ACC112 (cell line): Measurements from ENCODE around the gene BRD3OS.

ENCODE experiments used
- H2AFZ ChIP-seq: fragments of 200-600 bp; sonication (generic); one replicate; pipeline ENCODE4 v1.6.0; 2017; ENCODE audit warnings: antibody characterized with exemption, low read length; ENCODE audit not compliant: unreplicated experiment
- H3K27ac ChIP-seq: fragments of 200-600 bp; sonication (generic); 2 replicates; pipeline ENCODE4 v1.5.1; 2014; ENCODE audit warnings: low read depth, mild to moderate bottlenecking, antibody characterized with exemption, low read length, moderate library complexity
- H3K27me3 ChIP-seq: fragments of 200-600 bp; sonication (generic); 2 replicates; pipeline ENCODE4 v1.6.1; 2014; ENCODE audit warnings: mild to moderate bottlenecking, antibody characterized with exemption, low read length, moderate library complexity, mixed read lengths; ENCODE audit not compliant: insufficient read depth
- H3K36me3 ChIP-seq: fragments of 200-600 bp; sonication (generic); 2 replicates; pipeline ENCODE4 v1.6.1; 2016; ENCODE audit warnings: mild to moderate bottlenecking, antibody characterized with exemption, low read length, moderate library complexity, mixed read lengths; ENCODE audit not compliant: insufficient read depth
- H3K4me1 ChIP-seq: fragments of 200-600 bp; sonication (generic); one replicate; pipeline ENCODE4 v1.6.1; 2016; ENCODE audit warnings: low read length, mixed read lengths; ENCODE audit not compliant: insufficient read depth, unreplicated experiment, control insufficient read depth
- H3K4me3 ChIP-seq: fragments of 200-600 bp; sonication (generic); 2 replicates; pipeline ENCODE4 v1.5.1; 2014; ENCODE audit warnings: mild to moderate bottlenecking, low read depth, low read length
- H3K79me2 ChIP-seq: fragments of 200-600 bp; sonication (generic); one replicate; pipeline ENCODE4 v1.6.0; 2016; ENCODE audit warnings: low read length; ENCODE audit not compliant: control insufficient read depth, unreplicated experiment, insufficient read depth

BRD3OS gene

GRCh38 chr9:133996531-133997520 is 28.5 kb upstream of the BRD3OS start:
- Histone ChIP-seq H2AFZ (no peak overlapping the region), H3K27me3 (no peaks in the 10 kb centered on the region), H3K36me3 (no peaks in the 10 kb centered on the region), H3K79me2 (peaks cover 2% of the 10 kb centered on the region), H3K4me1 (peaks cover 8% of the 10 kb centered on the region), H3K4me3 (no peak overlapping the region), H3K27ac (no peak overlapping the region)

GRCh38 chr9:133997584-133997983 is 27.7 kb upstream of the BRD3OS start:
- no peaks in the 10 kb centered on the region for H3K79me2 ChIP-seq
- no peaks in the 10 kb centered on the region for H3K27me3 ChIP-seq
- peaks cover 8% of the 10 kb centered on the region for H3K4me1 ChIP-seq
- no peak overlapping the region for H2AFZ ChIP-seq
- H3K4me3 ChIP-seq, result no peak overlapping the region
- no peaks in the 10 kb centered on the region for H3K36me3 ChIP-seq
- no peak overlapping the region for H3K27ac ChIP-seq

- H3K4me1 ChIP-seq, result peaks cover 2% of the 10 kb centered on the region
- H3K36me3 ChIP-seq, result no peaks in the 10 kb centered on the region
- no peaks in the 10 kb centered on the region for H3K27me3 ChIP-seq
- H3K79me2 ChIP-seq, result no peaks in the 10 kb centered on the region
- no peak overlapping the region for H3K27ac ChIP-seq
- H3K4me3 ChIP-seq, result no peak overlapping the region
- no peak overlapping the region for H2AFZ ChIP-seq
These were observed 26.2 kb upstream of the BRD3OS start for GRCh38 chr9:133998915-133999595.

GRCh38 chr9:133999851-134000265 is 25.4 kb upstream of the BRD3OS start:
- Histone ChIP-seq H3K4me3 (no peak overlapping the region), H3K79me2 (no peaks in the 10 kb centered on the region), H2AFZ (no peak overlapping the region), H3K36me3 (no peaks in the 10 kb centered on the region), H3K4me1 (no peaks in the 10 kb centered on the region), H3K27me3 (no peaks in the 10 kb centered on the region), H3K27ac (no peak overlapping the region)

- H3K36me3 ChIP-seq, result no peaks in the 10 kb centered on the region
- no peak overlapping the region for H3K4me3 ChIP-seq
- H3K27me3 ChIP-seq, result no peaks in the 10 kb centered on the region
- no peak overlapping the region for H3K27ac ChIP-seq
- H3K79me2 ChIP-seq, result no peaks in the 10 kb centered on the region
- H3K4me1 ChIP-seq, result no peaks in the 10 kb centered on the region
- H2AFZ ChIP-seq, result no peak overlapping the region
These were observed 22.5 kb upstream of the BRD3OS start for GRCh38 chr9:134002796-134003195.

- H3K27ac ChIP-seq, result no peak overlapping the region
- no peaks in the 10 kb centered on the region for H3K27me3 ChIP-seq
These were observed 22.0 kb upstream of the BRD3OS start for GRCh38 chr9:134003237-134003636.

GRCh38 chr9:134004131-134004873 is 21.0 kb upstream of the BRD3OS start:
- Histone ChIP-seq H3K27me3 (0 out of 2 replicates have a peak, but pooled peaks cover 5% of the 10 kb centered on the region), H3K27ac (no peak overlapping the region), H3K36me3 (no peaks in the 10 kb centered on the region), H3K4me1 (no peaks in the 10 kb centered on the region), H3K79me2 (no peaks in the 10 kb centered on the region), H2AFZ (no peak overlapping the region), H3K4me3 (no peak overlapping the region)

More at GRCh38 chr9:134003237-134003636, 22.0 kb upstream of the BRD3OS start:
- Histone ChIP-seq H3K36me3 (no peaks in the 10 kb centered on the region), H3K4me1 (no peaks in the 10 kb centered on the region), H3K4me3 (no peak overlapping the region), H2AFZ (no peak overlapping the region), H3K79me2 (no peaks in the 10 kb centered on the region)

- 0 out of 2 replicates have a peak, but pooled peaks cover 5% of the 10 kb centered on the region for H3K27me3 ChIP-seq
- no peak overlapping the region for H3K27ac ChIP-seq
- no peaks in the 10 kb centered on the region for H3K79me2 ChIP-seq
- no peaks in the 10 kb centered on the region for H3K4me1 ChIP-seq
- H3K36me3 ChIP-seq, result no peaks in the 10 kb centered on the region
- no peak overlapping the region for H3K4me3 ChIP-seq
- H2AFZ ChIP-seq, result no peak overlapping the region
These were observed 20.4 kb upstream of the BRD3OS start for GRCh38 chr9:134004881-134005280.

GRCh38 chr9:134005381-134005780 is 19.9 kb upstream of the BRD3OS start:
- Histone ChIP-seq H3K27me3 (0 out of 2 replicates have a peak, but pooled peaks cover 5% of the 10 kb centered on the region), H3K27ac (no peak overlapping the region), H3K36me3 (no peaks in the 10 kb centered on the region), H2AFZ (no peak overlapping the region), H3K79me2 (no peaks in the 10 kb centered on the region), H3K4me1 (no peaks in the 10 kb centered on the region), H3K4me3 (no peak overlapping the region)

- no peak overlapping the region for H2AFZ ChIP-seq
- 0 out of 2 replicates have a peak, but pooled peaks cover 5% of the 10 kb centered on the region for H3K27me3 ChIP-seq
- H3K36me3 ChIP-seq, result no peaks in the 10 kb centered on the region
- H3K27ac ChIP-seq, result no peak overlapping the region
- H3K4me3 ChIP-seq, result no peak overlapping the region
- H3K4me1 ChIP-seq, result no peaks in the 10 kb centered on the region
- H3K79me2 ChIP-seq, result no peaks in the 10 kb centered on the region
These were observed 18.1 kb upstream of the BRD3OS start for GRCh38 chr9:134007150-134007549.
